GM10847 (cell line): ENCODE results near the gene SLC8B1.

Source experiments
- POLR2A ChIP-seq: IDR thresholded peaks from 2 replicates; pipeline ENCODE4 v1.6.1; 2011; ENCODE audit not compliant: insufficient read length; ENCODE audit errors: extremely low read depth

Gene SLC8B1

GRCh38 chr12:113359939-113360748 lies 25.2 kb upstream of the SLC8B1 start:
- no peak for TF ChIP-seq POLR2A

DNA sequence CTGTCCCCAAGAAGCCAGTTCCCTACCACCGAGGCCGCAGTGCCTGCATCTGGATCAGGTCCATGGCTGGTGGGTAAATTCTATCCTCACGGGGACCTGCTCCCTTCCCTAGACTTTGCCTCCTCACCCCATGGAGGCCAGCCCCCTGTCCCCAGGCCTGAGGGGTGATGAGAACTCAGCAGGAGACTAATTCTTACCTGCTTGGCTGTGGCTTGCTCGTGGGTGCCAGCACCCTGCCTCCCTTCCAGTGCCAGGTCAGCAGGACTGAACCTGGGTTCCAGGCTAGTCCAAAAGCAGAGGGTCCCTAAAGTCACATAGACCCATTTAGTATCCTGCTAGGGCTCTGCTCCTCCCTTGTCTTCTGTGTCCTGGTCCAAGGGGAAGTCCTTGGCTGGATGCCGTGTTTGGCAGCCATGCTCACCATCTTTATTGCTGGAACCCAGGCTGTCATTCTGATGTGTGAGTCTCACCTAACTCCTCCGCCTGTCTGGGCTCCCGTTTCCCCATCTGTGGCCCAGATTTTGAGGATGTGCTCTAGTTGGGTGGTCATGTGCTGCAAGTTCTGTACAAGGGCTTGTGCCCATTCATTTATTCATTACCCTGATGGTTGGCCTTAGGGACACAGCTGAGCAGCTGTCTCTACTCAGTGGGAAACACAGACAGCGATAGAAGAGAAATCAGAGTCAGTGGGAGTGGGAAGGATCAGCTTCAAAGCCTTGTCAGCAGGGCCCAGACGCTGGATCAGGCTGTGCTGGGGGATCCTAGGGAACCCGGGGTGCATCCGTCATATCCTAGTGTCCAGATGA lies 24.4 kb upstream of the SLC8B1 start:
- no peak for TF ChIP-seq POLR2A

DNA sequence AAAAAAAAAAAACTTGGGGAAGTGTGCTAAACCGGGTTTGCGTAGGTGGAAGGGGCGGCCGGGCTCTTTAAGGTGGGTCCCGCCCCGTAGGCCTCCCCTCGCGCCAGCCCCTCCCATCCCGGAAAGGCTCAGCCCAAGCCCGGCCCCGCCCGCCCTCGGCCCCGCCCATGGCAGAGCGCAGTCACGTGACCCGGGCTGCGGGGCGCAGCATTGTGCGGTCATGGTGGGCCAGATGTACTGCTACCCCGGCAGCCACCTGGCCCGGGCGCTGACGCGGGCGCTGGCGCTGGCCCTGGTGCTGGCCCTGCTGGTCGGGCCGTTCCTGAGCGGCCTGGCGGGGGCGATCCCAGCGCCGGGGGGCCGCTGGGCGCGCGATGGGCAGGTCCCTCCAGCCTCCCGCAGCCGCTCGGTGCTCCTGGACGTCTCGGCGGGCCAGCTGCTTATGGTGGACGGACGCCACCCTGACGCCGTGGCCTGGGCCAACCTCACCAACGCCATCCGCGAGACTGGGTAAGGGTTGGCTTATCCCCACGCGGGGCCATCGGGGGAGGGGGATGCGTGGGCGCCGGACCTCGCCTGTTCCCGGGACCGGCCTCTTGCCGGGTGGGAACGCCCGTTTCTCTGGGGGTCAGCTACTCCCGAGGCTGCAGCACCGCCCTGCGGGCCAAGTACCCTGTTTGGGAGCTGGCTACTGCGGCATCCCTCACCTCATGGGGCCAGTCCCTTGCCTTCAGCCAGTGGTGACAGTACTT lies 23.6 kb upstream of the SLC8B1 start, which contains the start of gene PLBD2:
Gene PLBD2 (plus strand): TSS at position 207 of the 752 bp plus-strand sequence. CDS start 14 bp downstream, at position 221.
- peak; percentile 31 for TF ChIP-seq POLR2A

- TF ChIP-seq POLR2A, result no peak
Measured at GRCh38 chr12:113351089-113351488, 16.2 kb upstream of the SLC8B1 start.

GRCh38 chr12:113348849-113349536 lies 14.1 kb upstream of the SLC8B1 start:
- TF ChIP-seq POLR2A, result no peak

DNA sequence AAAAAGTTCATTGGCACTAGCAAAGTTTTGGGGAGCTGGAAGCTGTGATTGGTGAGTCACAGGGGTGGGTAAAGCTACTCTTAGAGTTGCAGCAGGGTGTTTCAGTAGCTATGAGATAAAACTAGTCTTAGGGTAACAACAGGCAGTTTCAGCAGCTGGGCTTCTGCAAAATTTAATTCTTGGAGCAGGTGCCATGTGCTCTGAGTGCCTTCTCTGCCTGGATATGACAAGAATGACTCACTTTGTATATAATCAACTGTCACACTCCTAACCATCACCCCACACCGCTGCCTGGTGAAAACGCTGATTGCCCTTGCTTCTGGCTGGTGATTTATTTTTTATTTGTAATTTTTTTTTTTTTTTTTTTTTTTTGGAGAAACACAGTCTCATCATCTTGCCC lies 13.0 kb upstream of the SLC8B1 start:
- no peak for TF ChIP-seq POLR2A

DNA sequence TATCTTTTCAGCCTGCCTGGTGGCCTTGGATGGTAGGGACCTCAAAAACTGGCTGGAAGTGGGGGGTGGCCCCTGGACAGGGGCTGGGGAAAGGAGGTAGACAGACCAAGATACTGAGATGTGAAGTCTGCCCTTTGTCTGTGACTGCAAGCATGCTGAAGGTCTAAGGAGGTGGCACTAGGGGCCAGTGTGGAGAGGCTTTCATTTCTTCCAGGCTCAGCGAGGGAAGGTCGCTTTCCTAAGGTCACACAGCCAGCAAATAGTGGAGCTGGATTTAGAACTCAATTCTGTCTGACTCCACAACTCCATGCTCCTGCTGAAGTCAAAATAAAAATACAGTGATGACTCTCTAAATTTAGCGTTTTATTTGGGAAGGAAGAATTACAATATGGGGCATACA lies 12.2 kb upstream of the SLC8B1 start:
- no peak for TF ChIP-seq POLR2A

GRCh38 chr12:113346353-113346752 lies 11.4 kb upstream of the SLC8B1 start:
- TF ChIP-seq POLR2A, result no peak

DNA sequence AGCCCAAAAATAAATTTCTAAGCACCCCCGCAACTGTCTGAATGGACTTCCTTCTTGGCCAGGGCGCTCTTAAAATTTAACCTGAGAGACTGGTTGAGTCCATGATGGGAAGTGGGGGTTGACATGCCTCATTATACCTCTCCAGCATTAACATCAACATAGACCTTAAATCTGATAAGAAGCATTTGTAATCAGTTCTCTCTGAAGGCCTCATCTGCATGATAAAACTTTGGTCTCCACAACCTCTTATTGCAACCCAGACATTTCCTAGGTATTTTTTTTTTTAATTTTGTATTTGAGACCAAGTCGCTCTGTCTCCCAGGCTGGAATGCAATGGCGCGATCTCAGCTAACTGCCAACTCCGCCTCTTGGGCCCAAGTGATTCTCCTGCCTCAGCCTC lies 10.4 kb upstream of the SLC8B1 start:
- TF ChIP-seq POLR2A, result no peak

DNA sequence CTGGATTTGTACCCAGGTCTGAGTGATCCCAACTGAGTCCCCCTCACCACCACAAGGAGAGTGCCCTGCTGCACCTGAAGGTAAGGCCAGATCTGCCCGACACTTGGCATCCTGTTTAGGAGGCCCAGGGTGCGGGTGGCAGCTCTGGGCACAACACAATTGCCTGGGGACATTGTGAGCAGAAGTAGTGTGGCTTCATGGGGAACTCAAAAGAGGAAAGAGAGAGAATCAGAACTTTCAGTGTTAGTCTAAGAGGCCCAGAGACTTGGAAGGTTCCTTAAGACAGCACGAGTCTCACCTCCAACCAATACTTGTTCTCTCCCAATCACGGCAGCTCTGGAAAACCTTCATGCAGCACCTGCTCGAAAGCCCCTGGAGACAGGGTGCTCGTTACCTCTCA lies 6.6 kb upstream of the SLC8B1 start:
- TF ChIP-seq POLR2A, result no peak

- TF ChIP-seq POLR2A, result no peak
Measured at GRCh38 chr12:113340061-113340460, 5.2 kb upstream of the SLC8B1 start.

DNA sequence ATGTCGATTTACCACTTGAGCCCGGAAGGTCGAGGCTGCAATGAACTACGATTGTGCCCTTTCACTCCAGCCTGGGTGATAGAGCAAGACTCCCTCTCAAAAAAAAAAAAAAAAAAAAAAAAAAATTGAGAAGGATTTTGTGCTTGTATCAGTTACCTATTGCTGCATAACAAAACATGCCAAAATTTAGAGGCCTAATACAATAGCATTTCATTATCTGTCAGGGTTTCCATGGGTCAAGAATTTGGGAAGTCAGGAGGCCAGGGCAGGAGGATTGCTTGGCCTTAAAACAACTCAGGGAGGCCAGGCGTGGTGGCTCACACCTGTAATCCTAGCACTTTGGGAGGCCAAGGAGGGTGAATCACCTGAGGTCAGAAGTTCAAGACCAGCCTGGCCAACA lies 4.6 kb upstream of the SLC8B1 start:
- no peak for TF ChIP-seq POLR2A

DNA sequence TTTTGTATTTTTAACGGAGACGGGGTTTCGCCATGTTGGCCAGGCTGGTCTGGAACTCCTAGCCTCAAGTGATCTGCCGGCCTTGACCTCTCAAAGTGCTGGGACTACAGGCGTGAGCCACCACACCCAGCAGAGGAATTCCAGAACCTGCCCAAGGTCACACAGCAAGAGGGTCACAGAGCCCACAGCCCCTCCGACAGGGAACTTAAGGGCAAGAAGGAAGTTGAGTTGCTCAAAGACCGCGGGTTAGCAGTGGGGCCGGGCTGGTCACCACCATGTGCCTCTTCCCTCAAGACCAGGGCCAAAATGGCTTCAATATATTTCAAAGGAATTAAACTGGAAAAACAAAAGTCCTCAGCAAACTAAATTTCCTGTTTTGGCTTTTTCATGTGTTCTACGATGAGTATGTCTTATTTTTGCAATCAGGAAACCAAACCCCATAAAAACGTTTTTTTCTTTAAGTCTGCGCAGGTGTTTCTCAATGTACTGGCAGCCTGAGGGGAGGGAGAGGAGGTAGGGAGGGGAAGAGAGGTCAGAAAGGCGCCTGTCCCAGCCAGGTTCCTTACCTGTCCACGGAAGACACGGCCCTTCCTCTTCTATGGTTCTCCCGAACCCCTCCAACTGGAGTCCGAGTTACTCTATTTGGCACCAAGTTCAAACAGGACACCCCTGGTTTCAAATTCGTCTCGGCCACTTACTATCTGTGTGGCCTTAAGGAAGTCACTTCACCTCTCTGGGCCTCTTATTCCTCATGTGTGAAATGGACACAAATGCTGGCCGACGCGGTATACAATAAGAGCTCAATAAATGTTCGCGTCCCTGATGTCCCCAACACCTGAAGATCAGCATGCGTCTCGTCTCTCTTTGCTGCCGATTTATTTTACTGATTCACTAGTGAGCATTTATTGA lies 778 bp downstream of the SLC8B1 start:
- no peak for TF ChIP-seq POLR2A

- TF ChIP-seq POLR2A, result no peak
Measured at GRCh38 chr12:113333418-113333750, 1.5 kb downstream of the SLC8B1 start.
